ENCODE measurements around the gene KLF7.

Gene KLF7

DNA sequence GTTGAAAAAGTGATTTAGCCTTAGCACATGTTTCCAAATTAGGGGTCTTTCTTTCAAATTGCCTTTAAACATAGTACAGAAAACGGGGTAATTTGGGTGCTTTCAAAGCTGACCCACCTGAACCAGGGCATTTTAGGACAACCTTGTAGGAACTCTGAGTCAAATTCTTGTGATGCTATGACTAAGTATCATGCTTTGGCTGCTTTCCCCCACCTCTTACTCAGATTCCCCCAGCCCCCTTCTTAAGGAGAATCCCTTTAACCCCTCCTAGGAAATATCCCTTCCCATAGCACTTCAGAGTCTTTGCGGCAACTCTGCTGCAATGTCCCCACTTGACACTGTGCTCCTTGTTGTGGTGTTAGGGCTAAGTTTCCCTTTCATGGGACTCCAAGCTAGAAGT, 18.6 kb upstream of the KLF7 start:
- H3K4me3 ChIP-seq: no peak overlapping the region
- H3K4me1 ChIP-seq: no peaks in the 10 kb centered on the region
- no peak for DNase-seq (ENCODE audit: low spot score in 2 of 2)
- H3K9me3 ChIP-seq: no peaks in the 10 kb centered on the region
- in situ Hi-C loops (cut with MboI; ENCODE audit: low sequenced_read_pairs): no loop called here
- no peaks in the 10 kb centered on the region for H3K36me3 ChIP-seq (replicated peaks)
- peaks cover under 1% of the 10 kb centered on the region; the same call in 1 of the 2 replicates for H3K27me3 ChIP-seq (ENCODE audit: low read depth)

DNA sequence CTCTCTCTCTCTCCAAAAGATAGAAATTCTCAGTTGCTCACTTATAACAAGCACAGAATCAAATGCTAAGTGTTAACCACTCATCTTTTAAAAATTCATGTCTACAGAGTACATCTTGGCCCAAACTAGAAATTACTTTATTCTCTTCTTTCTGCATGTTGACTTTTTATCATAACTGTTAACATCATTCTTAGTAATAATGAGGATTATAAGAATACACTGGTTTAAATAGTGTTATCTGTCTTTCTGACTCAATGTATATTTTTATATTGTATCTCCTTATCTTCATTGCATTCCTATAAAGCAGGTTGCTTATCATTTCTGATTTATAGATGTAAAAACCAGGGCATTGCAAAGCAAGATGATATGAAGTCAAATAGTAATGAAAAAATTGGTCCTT, 17.8 kb upstream of the KLF7 start:
- no peaks in the 10 kb centered on the region for H3K27me3 ChIP-seq (ENCODE audit: low read depth)
- DNase-seq (ENCODE audit: low spot score in 2 of 2): no peak
- in situ Hi-C loops (cut with MboI; ENCODE audit: low sequenced_read_pairs): no loop called here
- no peaks in the 10 kb centered on the region for H3K9me3 ChIP-seq
- H3K36me3 ChIP-seq (replicated peaks): no peaks in the 10 kb centered on the region
- no peak overlapping the region for H3K4me3 ChIP-seq
- H3K4me1 ChIP-seq: no peaks in the 10 kb centered on the region

DNA sequence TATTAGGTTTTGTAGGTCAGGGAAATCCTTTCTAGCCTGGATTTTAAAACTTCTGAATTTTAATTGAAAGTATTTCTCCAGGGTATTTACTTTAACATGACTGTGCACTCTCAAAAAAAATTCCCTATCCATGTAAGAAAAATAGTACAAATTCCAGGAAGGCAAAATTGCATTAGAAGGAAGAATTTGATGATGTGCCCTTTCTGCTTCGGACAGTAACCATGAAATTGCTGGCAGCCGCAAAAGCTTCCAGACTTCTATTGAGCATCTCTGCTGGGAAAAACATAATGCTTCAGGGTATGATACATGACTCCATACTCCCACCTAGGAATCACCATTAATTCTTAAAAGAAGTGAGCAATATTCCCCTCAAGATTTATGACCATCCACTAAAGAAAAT, 17.2 kb upstream of the KLF7 start:
- no peaks in the 10 kb centered on the region for H3K9me3 ChIP-seq
- H3K4me3 ChIP-seq: no peak overlapping the region
- DNase-seq (ENCODE audit: low spot score in 2 of 2): no peak
- no peaks in the 10 kb centered on the region for H3K36me3 ChIP-seq (replicated peaks)
- H3K27me3 ChIP-seq (ENCODE audit: low read depth): no peaks in the 10 kb centered on the region
- no peaks in the 10 kb centered on the region for H3K4me1 ChIP-seq
- in situ Hi-C loops (cut with MboI; ENCODE audit: low sequenced_read_pairs): no loop called here

DNA sequence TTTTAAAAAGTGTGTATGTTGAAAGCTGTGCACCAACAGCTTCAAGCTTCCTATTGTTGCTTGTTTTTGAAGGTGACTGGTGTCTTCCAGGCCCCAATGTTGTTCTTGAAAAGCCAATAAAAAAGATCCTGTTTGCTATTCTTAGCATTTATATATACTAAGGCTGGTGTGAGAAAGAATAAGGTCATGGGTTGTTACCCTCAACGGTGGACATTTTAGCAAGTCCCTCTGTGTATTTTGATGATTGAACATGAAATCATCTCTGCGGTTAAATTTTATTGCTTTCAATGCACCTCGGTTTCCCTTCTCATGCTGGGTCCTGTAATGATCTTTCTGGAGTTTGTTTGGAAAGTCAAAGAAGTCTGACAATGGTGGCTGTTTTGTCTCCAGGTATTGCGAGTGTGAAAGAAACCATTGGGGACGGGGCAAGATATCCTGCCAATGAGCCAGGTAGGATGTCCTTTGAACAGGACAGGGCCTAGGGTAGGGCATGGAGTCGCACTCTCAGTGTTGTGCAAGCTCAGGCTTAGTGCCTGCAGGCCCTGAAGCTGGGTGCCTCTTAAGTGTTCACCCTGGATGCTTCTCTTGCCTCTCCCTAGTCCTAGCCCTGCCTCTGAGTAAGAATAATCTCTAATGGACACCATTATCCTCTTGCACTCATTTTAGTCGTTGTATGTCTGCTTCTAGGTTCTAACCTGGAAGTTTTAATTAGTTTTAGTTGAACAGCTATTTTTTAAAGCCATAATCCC, 16.0 kb upstream of the KLF7 start:
- in situ Hi-C loops (cut with MboI; ENCODE audit: low sequenced_read_pairs): no loop called here
- no peak overlapping the region for H3K4me3 ChIP-seq
- H3K9me3 ChIP-seq: no peaks in the 10 kb centered on the region
- peaks cover 4% of the 10 kb centered on the region for H3K27me3 ChIP-seq (ENCODE audit: low read depth)
- H3K4me1 ChIP-seq: no peaks in the 10 kb centered on the region
- DNase-seq (ENCODE audit: low spot score in 2 of 2): no peak
- H3K36me3 ChIP-seq (replicated peaks): no peaks in the 10 kb centered on the region

DNA sequence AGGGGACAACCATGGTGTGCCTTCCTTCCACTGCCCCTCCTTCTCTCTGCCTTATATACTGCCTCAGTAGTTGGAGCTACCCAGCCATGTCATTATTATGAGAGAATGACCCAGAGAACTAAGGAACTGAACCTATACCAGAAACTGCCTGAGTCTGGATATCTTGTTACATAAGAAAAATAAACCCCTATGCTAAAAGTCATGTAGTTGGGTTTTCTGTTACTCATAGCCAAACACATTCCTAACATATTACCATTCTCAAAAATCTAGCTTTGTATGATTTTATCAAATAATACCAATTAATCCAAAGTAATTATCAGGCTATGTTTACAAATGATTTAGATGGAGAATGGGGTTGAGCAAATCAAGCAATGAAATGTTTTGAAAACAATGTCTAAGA, 15.0 kb upstream of the KLF7 start:
- no peaks in the 10 kb centered on the region for H3K9me3 ChIP-seq
- no peak for DNase-seq (ENCODE audit: low spot score in 2 of 2)
- in situ Hi-C loops (cut with MboI; ENCODE audit: low sequenced_read_pairs): no loop called here
- no peaks in the 10 kb centered on the region for H3K4me1 ChIP-seq
- no peak overlapping the region for H3K4me3 ChIP-seq
- no peaks in the 10 kb centered on the region for H3K36me3 ChIP-seq (replicated peaks)
- H3K27me3 ChIP-seq (ENCODE audit: low read depth): peaks cover 4% of the 10 kb centered on the region

DNA sequence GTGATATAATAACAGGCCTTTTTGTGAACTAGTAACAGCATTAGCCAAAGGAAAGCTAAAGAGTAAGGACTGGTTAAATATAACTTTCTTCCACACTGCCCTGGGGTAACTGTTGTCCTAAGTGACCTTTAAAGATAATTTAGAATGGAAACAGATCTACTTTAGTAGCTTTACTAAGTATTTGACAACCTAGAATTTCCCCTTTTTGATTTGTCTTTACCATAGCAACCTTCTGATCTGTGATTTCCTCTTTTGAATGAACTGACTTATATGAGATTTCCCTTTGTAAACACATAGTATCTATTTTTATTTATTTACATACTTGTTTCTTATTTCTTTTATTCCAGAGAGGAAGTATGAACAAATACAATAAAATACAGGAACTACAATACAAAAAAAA, 10.5 kb upstream of the KLF7 start:
- Histone ChIP-seq H3K4me1 (no peaks in the 10 kb centered on the region), H3K27me3 (ENCODE audit: low read depth) (peaks cover 4% of the 10 kb centered on the region), H3K36me3 (replicated peaks) (no peaks in the 10 kb centered on the region), H3K9me3 (no peaks in the 10 kb centered on the region), H3K4me3 (no peak overlapping the region)
- DNase-seq (ENCODE audit: low spot score in 2 of 2): no peak
- in situ Hi-C loops (cut with MboI; ENCODE audit: low sequenced_read_pairs): no loop called here

DNA sequence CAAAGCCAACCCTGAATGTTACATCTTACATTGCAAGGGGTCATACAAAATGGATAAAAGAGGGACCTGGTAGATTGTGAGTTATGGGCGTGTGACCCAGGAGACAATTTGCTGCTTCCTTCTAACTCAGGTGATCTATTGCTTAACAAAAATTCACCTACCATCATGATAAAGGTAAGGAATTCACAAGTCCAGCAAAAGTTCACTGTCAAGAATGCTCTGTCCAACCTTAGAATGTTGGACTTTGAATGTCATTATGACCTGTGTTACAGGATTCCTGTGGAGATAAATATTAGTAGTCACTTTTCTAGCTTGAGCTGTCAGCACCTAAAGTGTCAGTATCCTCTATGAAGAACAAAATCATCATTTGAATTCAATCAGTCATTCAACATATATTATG, 7.9 kb upstream of the KLF7 start:
- in situ Hi-C loops (cut with MboI; ENCODE audit: low sequenced_read_pairs): loop anchor here (25.0 kb wide), 1 partner anchor 289 kb away; no protein-coding TSS in a partner anchor
- Histone ChIP-seq H3K9me3 (no peaks in the 10 kb centered on the region), H3K36me3 (replicated peaks) (no peaks in the 10 kb centered on the region), H3K27me3 (ENCODE audit: low read depth) (peaks cover 4% of the 10 kb centered on the region), H3K4me1 (no peaks in the 10 kb centered on the region), H3K4me3 (no peak overlapping the region)
- DNase-seq (ENCODE audit: low spot score in 2 of 2): no peak

DNA sequence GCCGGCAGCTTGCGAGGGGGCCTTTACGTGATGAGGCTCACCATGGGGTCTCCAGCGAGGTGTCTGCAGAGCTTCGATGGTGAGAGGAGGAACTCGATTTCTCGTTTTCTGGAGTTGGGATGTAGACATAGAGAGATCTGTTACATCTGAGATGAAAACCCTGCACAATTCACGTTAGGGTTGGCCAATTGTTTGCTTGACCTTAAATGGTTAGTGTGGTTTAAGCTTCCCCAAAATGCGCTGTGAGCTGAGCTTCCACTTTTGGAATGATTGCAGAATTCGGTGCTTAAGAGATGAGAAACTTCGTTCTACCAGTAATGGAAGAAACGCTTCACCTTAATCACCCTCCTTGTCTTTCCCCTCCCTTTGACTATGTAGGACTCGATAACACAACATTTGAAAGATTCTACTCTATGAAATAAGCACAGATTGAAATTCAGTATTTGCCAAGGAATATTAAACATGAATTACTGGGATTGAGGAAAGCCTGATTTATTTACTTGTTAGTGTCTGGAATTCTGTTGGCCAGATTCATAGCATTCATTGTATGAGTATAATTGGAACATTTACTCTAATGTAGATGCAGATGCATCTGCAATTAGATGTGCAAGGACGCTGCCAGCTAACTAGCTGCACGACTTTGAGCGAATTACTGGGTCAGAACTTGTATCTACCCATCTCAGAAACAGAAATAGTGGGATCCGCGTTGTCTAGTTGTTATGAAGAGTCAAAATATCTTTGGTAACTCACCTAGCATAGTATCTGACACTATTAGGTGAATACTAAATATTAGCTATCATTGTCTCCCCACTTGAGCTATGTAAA, 1.6 kb upstream of the KLF7 start:
- H3K36me3 ChIP-seq (replicated peaks): no peaks in the 10 kb centered on the region
- no peaks in the 10 kb centered on the region for H3K9me3 ChIP-seq
- in situ Hi-C loops (cut with MboI; ENCODE audit: low sequenced_read_pairs): loop anchor here (10.0 to 25.0 kb wide), 2 partner anchors 183 to 295 kb away; no protein-coding TSS in a partner anchor
- peaks cover 16% of the 10 kb centered on the region for H3K4me1 ChIP-seq
- DNase-seq (ENCODE audit: low spot score in 2 of 2): no peak
- H3K27me3 ChIP-seq (ENCODE audit: low read depth): no peaks in the 10 kb centered on the region
- H3K4me3 ChIP-seq: peak overlapping the region; percentile 66

DNA sequence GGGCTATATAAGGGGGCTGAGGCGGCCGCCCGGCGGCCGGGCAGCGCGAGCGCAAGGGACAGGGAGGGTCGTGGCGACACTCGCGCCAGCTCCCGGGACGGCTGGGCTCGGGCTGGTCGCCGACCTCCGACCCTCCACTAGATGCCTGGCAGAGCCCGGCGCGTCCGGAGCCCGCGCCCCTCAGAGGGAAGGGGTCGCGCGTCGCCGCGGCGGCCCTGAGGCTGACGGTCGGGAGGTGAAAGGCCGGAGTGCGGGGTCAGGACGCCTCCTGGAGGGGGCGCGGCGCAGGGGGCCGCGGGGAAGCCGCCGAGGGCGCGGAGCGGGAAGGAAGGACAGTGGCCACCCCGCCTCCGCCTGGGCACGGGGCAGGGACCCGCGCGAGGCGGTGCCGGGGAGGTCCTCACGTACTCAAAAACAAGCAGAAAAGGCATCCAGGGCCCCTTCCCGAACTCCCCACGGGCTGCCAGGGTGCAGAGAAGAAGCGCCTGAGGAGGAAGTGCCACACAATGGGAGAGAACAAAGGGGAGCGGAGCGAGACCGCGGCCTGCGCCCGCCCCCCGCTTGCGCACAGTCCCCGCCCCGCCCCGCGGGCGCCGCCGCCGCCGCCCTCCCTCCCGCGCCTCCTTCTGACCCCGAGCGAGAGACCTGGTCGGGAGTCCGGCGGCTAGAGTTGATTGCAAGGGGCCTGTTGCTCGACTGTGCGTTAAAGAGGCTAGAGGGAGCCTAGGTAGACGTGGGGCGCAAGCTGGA, 776 bp upstream of the KLF7 start:
- in situ Hi-C loops (cut with MboI; ENCODE audit: low sequenced_read_pairs): loop anchor here (10.0 to 25.0 kb wide), 2 partner anchors 182 to 296 kb away; no protein-coding TSS in a partner anchor
- peaks cover 24% of the 10 kb centered on the region for H3K4me1 ChIP-seq
- H3K4me3 ChIP-seq: peak overlapping the region; percentile 66
- no peaks in the 10 kb centered on the region for H3K9me3 ChIP-seq
- no peaks in the 10 kb centered on the region for H3K36me3 ChIP-seq (replicated peaks)
- DNase-seq (ENCODE audit: low spot score in 2 of 2): peak; percentile 86 to 89
- no peaks in the 10 kb centered on the region for H3K27me3 ChIP-seq (ENCODE audit: low read depth)

DNA sequence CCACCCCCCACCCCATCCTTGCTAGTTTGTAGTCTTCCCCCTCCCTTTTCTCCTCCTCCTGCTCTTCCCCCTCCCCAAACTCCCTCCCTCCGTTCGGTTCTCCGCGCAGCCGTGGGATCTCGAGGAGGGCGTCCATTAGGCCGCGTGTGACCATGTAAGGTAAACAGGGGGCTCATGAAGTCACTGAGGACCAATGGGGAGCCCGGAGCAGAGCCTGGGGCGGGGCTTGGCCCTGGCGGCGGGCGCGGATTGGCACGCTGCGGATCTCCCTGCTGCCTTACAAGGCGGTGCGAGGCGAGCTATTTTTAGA, 246 bp upstream of the KLF7 start:
- in situ Hi-C loops (cut with MboI; ENCODE audit: low sequenced_read_pairs): loop anchor here (10.0 to 25.0 kb wide), 2 partner anchors 181 to 296 kb away; no protein-coding TSS in a partner anchor
- Histone ChIP-seq H3K27me3 (ENCODE audit: low read depth) (no peaks in the 10 kb centered on the region), H3K4me1 (peaks cover 29% of the 10 kb centered on the region), H3K4me3 (peak overlapping the region; percentile 66), H3K9me3 (no peaks in the 10 kb centered on the region), H3K36me3 (replicated peaks) (no peaks in the 10 kb centered on the region)
- peak; percentile 98 for DNase-seq (ENCODE audit: low spot score in 2 of 2)

DNA sequence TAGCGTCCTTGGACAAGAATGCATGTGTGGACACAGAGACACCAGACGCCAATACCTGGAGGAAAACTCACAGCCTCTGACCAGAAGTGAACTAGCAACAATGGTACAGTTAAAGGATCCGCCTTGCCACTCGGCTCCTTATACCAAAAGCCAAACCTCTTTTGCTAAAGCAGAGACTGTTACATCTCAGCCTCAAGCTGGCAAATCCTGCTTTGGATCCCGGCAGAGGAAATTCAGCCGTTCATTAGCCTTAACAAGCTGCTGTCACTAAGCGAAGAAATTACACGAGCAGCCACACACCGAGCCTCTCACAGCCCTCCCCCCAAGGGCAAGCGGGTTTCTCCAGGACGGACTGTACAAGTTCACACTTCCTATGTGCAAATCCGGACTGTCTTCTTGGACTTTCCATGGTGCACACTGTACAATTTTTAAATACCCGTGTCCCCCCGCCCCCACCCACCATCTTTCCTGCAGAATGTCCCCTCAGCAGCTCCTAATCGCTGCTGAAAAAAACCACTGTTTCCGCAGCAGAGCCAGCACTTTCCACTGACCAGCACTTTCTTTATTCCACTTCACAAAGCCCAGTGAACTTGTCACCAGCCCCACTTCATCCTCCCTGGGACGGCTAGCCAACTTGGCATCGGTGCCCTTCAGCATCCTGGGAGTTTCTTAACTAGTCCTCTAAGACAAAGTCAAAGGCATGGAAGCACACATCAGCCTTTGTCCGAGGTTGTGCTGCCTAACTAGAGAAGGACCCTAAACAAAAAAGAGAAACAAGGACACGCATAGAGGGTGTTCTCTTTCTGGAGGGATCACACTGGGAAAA, 1.5 kb downstream of the KLF7 start:
- Histone ChIP-seq H3K4me3 (peak overlapping the region; percentile 66), H3K36me3 (replicated peaks) (no peaks in the 10 kb centered on the region), H3K27me3 (ENCODE audit: low read depth) (no peaks in the 10 kb centered on the region), H3K4me1 (peaks cover 40% of the 10 kb centered on the region), H3K9me3 (no peaks in the 10 kb centered on the region)
- in situ Hi-C loops (cut with MboI; ENCODE audit: low sequenced_read_pairs): loop anchor here (10.0 to 25.0 kb wide), 2 partner anchors 179 to 298 kb away; no protein-coding TSS in a partner anchor
- DNase-seq (ENCODE audit: low spot score in 2 of 2): peak; percentile 20 to 43

DNA sequence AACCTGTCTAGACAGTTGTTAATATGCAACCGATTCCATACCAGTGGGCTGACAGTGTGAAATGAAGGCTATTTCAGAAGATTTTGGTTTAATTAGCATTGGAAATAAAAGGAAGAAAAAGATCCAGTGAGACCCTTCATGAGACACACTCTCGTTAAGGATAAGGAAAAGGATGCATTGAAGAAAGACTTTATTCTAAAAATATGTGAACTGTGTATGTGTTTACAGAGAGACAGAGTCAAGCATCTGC, 2.1 kb downstream of the KLF7 start:
- peak overlapping the region; percentile 66 for H3K4me3 ChIP-seq
- in situ Hi-C loops (cut with MboI; ENCODE audit: low sequenced_read_pairs): loop anchor here (10.0 to 25.0 kb wide), 2 partner anchors 179 to 299 kb away; no protein-coding TSS in a partner anchor

More for the DNA sequence above, 2.1 kb downstream of the KLF7 start:
- no peaks in the 10 kb centered on the region for H3K9me3 ChIP-seq
- peaks cover 40% of the 10 kb centered on the region for H3K4me1 ChIP-seq
- H3K36me3 ChIP-seq (replicated peaks): no peaks in the 10 kb centered on the region
- H3K27me3 ChIP-seq (ENCODE audit: low read depth): no peaks in the 10 kb centered on the region
- DNase-seq (ENCODE audit: low spot score in 2 of 2): no peak

All from HAP-1 (cell line).